Stimulated activated CD8-positive, alpha-beta memory T cell treated with anti-CD3 and anti-CD28 coated beads, Interleukin-2, amount 100 ng/mL, for 1 hour (primary cell): ENCODE measurements around the gene LRRTM3.

Experiments
- DNase-seq, 2 donors: peaks; one replicate each; pipeline ENCODE4 v3.0.0-alpha.2; 2020; ENCODE audit warnings: low read depth in 2 of 2

LRRTM3 gene

GRCh38 chr10:67022099-67022498 lies 96.3 kb downstream of the LRRTM3 start:
- DNase-seq, result no peak

GRCh38 chr10:67033878-67034277 lies 108.0 kb downstream of the LRRTM3 start:
- no peak for DNase-seq

GRCh38 chr10:67036808-67037207 lies 111.0 kb downstream of the LRRTM3 start:
- DNase-seq, result no peak

- no peak for DNase-seq
Observed at GRCh38 chr10:67043041-67043440, 117.2 kb downstream of the LRRTM3 start.

GRCh38 chr10:67045404-67045803 lies 119.6 kb downstream of the LRRTM3 start:
- no peak for DNase-seq

GRCh38 chr10:67046507-67046906 lies 120.7 kb downstream of the LRRTM3 start:
- no peak for DNase-seq

GRCh38 chr10:67049988-67050387 lies 124.2 kb downstream of the LRRTM3 start:
- no peak for DNase-seq

- DNase-seq, result no peak
Observed at GRCh38 chr10:67050415-67050814, 124.6 kb downstream of the LRRTM3 start.

- DNase-seq, result no peak
Observed at GRCh38 chr10:67072654-67073053, 146.8 kb downstream of the LRRTM3 start.

GRCh38 chr10:67075491-67075971 lies 149.7 kb downstream of the LRRTM3 start:
- DNase-seq, result no peak

GRCh38 chr10:67076144-67076543 lies 150.3 kb downstream of the LRRTM3 start:
- DNase-seq, result no peak

- no peak for DNase-seq
Observed at GRCh38 chr10:67077376-67077775, 151.5 kb downstream of the LRRTM3 start.

- DNase-seq, result no peak
Observed at GRCh38 chr10:67079126-67079525, 153.3 kb downstream of the LRRTM3 start.

GRCh38 chr10:67086327-67087134 lies 160.7 kb downstream of the LRRTM3 start:
- DNase-seq, result no peak

- no peak for DNase-seq
Observed at GRCh38 chr10:67087135-67087425, 161.2 kb downstream of the LRRTM3 start.

- DNase-seq, result no peak
Observed at GRCh38 chr10:67088036-67088435, 162.2 kb downstream of the LRRTM3 start.

- DNase-seq, result no peak
Observed at GRCh38 chr10:67095531-67095930, 169.7 kb downstream of the LRRTM3 start.

GRCh38 chr10:67098461-67098860 lies 172.6 kb downstream of the LRRTM3 start:
- DNase-seq, result no peak

- DNase-seq, result no peak
Observed at GRCh38 chr10:67100951-67101350, 175.1 kb downstream of the LRRTM3 start.

- DNase-seq, result no peak
Observed at GRCh38 chr10:67107670-67108069, 181.8 kb downstream of the LRRTM3 start.

- DNase-seq, result no peak
Observed at GRCh38 chr10:67110286-67110685, 184.4 kb downstream of the LRRTM3 start.

GRCh38 chr10:67112765-67113164 lies 186.9 kb downstream of the LRRTM3 start:
- no peak for DNase-seq

GRCh38 chr10:67114945-67115344 lies 189.1 kb downstream of the LRRTM3 start:
- DNase-seq, result no peak

GRCh38 chr10:67115972-67116371 lies 190.1 kb downstream of the LRRTM3 start:
- DNase-seq, result no peak
